Mesodermal cell (in vitro differentiated cells): ENCODE results near the gene TBC1D22A.

Experiments
- H3K27ac ChIP-seq: 2 replicates; pipeline ENCODE4 v1.7.0; 2013; ENCODE audit warnings: mild to moderate bottlenecking, low read depth, low read length, moderate library complexity; ENCODE audit not compliant: severe bottlenecking
- H3K36me3 ChIP-seq: 2 replicates; pipeline ENCODE4 v1.7.1; 2013; ENCODE audit warnings: mild to moderate bottlenecking, low read length, moderate library complexity; ENCODE audit not compliant: control insufficient read depth, insufficient read depth
- H3K4me1 ChIP-seq: one replicate; pipeline ENCODE4 v1.7.1; 2013; ENCODE audit warnings: mild to moderate bottlenecking, low read length; ENCODE audit not compliant: insufficient read depth, control insufficient read depth, poor library complexity, severe bottlenecking
- H3K4me3 ChIP-seq: 2 replicates; pipeline ENCODE4 v1.7.0; 2013; ENCODE audit warnings: low read length, control low read depth, mild to moderate bottlenecking; ENCODE audit not compliant: insufficient read depth, poor library complexity, severe bottlenecking; ENCODE audit errors: extremely low read depth
- H3K9me3 ChIP-seq: 2 replicates; pipeline ENCODE4 v1.7.1; 2013; ENCODE audit warnings: mild to moderate bottlenecking, low read length, moderate library complexity; ENCODE audit not compliant: control insufficient read depth
- WGBS, 2 experiments: methylation state at CpG; one replicate each; pipeline ENCODE4 v1.1.5; 2013; ENCODE audit warnings: missing lambda C conversion rate in 2 of 2; ENCODE audit not compliant: insufficient coverage in 2 of 2; 5-methylcytosine and 5-hydroxymethylcytosine counted together

The TBC1D22A gene

GRCh38 chr22:47156352-47157092, 394.1 kb downstream of the TBC1D22A start:
- H3K4me1 ChIP-seq: peaks cover 7% of the 10 kb centered on the region
- no peaks in the 10 kb centered on the region for H3K9me3 ChIP-seq
- H3K36me3 ChIP-seq: no peaks in the 10 kb centered on the region
- H3K4me3 ChIP-seq: no peak overlapping the region
- WGBS, 2 experiments: 88 to 89% methylated on average over 21 to 22 of the region's 25 CpGs
- H3K27ac ChIP-seq: no peak overlapping the region

GRCh38 chr22:47157093-47157420, 394.6 kb downstream of the TBC1D22A start:
- peaks cover 2% of the 10 kb centered on the region for H3K4me1 ChIP-seq
- no peaks in the 10 kb centered on the region for H3K9me3 ChIP-seq
- no peak overlapping the region for H3K27ac ChIP-seq
- no peaks in the 10 kb centered on the region for H3K36me3 ChIP-seq
- no peak overlapping the region for H3K4me3 ChIP-seq
- 93 to 94% methylated on average over 10 to 15 of the region's 15 CpGs for WGBS, 2 experiments

- Histone ChIP-seq H3K36me3 (no peaks in the 10 kb centered on the region), H3K27ac (no peak overlapping the region), H3K4me3 (no peak overlapping the region), H3K4me1 (no peaks in the 10 kb centered on the region), H3K9me3 (no peaks in the 10 kb centered on the region)
- WGBS, 2 experiments: 90 to 95% methylated on average over 36 of the region's 37 CpGs
These were observed 395.2 kb downstream of the TBC1D22A start for GRCh38 chr22:47157486-47158270.

- Histone ChIP-seq H3K4me1 (no peaks in the 10 kb centered on the region), H3K36me3 (no peaks in the 10 kb centered on the region), H3K9me3 (no peaks in the 10 kb centered on the region), H3K4me3 (no peak overlapping the region), H3K27ac (no peak overlapping the region)
- 81 to 90% methylated on average over 5 to 6 of the region's 11 CpGs for WGBS, 2 experiments
These were observed 396.0 kb downstream of the TBC1D22A start for GRCh38 chr22:47158457-47158856.

GRCh38 chr22:47159592-47159991, 397.1 kb downstream of the TBC1D22A start:
- Histone ChIP-seq H3K4me3 (no peak overlapping the region), H3K27ac (no peak overlapping the region)

GRCh38 chr22:47160141-47160541, 397.7 kb downstream of the TBC1D22A start:
- no peaks in the 10 kb centered on the region for H3K9me3 ChIP-seq
- no peaks in the 10 kb centered on the region for H3K4me1 ChIP-seq
- 94 to 95% methylated on average over 15 to 17 of the region's 18 CpGs for WGBS, 2 experiments
- H3K27ac ChIP-seq: no peak overlapping the region
- H3K4me3 ChIP-seq: no peak overlapping the region
- no peaks in the 10 kb centered on the region for H3K36me3 ChIP-seq

More at GRCh38 chr22:47159592-47159991, 397.1 kb downstream of the TBC1D22A start:
- no peaks in the 10 kb centered on the region for H3K4me1 ChIP-seq
- H3K9me3 ChIP-seq: no peaks in the 10 kb centered on the region
- WGBS, 2 experiments: 95% methylated on average over 4 of the region's 4 CpGs
- no peaks in the 10 kb centered on the region for H3K36me3 ChIP-seq

- H3K27ac ChIP-seq: no peak overlapping the region
- no peak overlapping the region for H3K4me3 ChIP-seq
These were observed 398.5 kb downstream of the TBC1D22A start for GRCh38 chr22:47160781-47161520.

GRCh38 chr22:47161631-47162030, 399.2 kb downstream of the TBC1D22A start:
- Histone ChIP-seq H3K9me3 (no peaks in the 10 kb centered on the region), H3K4me1 (no peaks in the 10 kb centered on the region), H3K36me3 (no peaks in the 10 kb centered on the region), H3K4me3 (no peak overlapping the region), H3K27ac (no peak overlapping the region)
- WGBS, 2 experiments: 91 to 95% methylated on average over 15 to 17 of the region's 17 CpGs

More at GRCh38 chr22:47160781-47161520, 398.5 kb downstream of the TBC1D22A start:
- 89 to 98% methylated on average over 13 to 15 of the region's 15 CpGs for WGBS, 2 experiments
- Histone ChIP-seq H3K9me3 (no peaks in the 10 kb centered on the region), H3K4me1 (no peaks in the 10 kb centered on the region), H3K36me3 (no peaks in the 10 kb centered on the region)

- H3K27ac ChIP-seq: no peak overlapping the region
- WGBS, 2 experiments: 95 to 98% methylated on average over 8 to 10 of the region's 10 CpGs
- peaks cover 6% of the 10 kb centered on the region for H3K36me3 ChIP-seq
- no peaks in the 10 kb centered on the region for H3K4me1 ChIP-seq
- H3K4me3 ChIP-seq: no peak overlapping the region
- peaks cover 8% of the 10 kb centered on the region for H3K9me3 ChIP-seq
These were observed 400.4 kb downstream of the TBC1D22A start for GRCh38 chr22:47162865-47163264.

GRCh38 chr22:47163481-47163855, 401.0 kb downstream of the TBC1D22A start:
- no peak overlapping the region for H3K4me3 ChIP-seq
- WGBS, 2 experiments: 91 to 95% methylated on average over 9 to 10 of the region's 10 CpGs
- H3K36me3 ChIP-seq: peaks cover 6% of the 10 kb centered on the region

More at GRCh38 chr22:47163481-47163855, 401.0 kb downstream of the TBC1D22A start:
- Histone ChIP-seq H3K9me3 (peaks cover 9% of the 10 kb centered on the region), H3K27ac (no peak overlapping the region), H3K4me1 (no peaks in the 10 kb centered on the region)
